ENCODE measurements around the gene XK.

DNA sequence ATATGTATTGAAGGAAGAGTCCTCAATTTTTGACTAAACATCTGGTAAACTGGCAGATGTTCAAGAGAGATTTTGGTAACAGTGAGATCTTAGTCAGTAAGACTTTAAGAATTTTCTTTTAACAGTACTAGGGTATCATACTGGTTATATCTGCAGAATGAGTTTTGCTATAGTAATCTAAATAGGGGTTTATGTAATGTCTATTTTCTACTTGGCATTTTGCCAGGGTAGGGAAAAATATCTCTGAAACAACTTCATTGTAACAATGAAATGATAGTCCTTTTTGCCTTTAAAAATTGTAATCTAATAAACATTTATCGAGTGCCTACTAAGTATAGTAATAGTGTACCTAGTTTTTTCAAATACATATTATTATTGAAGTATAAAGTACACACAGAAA is 32.1 kb downstream of the XK start:
- TF ChIP-seq POLR2A (IDR thresholded peaks at IDR 0.05): no peak
- TF ChIP-seq, protein P1, sequence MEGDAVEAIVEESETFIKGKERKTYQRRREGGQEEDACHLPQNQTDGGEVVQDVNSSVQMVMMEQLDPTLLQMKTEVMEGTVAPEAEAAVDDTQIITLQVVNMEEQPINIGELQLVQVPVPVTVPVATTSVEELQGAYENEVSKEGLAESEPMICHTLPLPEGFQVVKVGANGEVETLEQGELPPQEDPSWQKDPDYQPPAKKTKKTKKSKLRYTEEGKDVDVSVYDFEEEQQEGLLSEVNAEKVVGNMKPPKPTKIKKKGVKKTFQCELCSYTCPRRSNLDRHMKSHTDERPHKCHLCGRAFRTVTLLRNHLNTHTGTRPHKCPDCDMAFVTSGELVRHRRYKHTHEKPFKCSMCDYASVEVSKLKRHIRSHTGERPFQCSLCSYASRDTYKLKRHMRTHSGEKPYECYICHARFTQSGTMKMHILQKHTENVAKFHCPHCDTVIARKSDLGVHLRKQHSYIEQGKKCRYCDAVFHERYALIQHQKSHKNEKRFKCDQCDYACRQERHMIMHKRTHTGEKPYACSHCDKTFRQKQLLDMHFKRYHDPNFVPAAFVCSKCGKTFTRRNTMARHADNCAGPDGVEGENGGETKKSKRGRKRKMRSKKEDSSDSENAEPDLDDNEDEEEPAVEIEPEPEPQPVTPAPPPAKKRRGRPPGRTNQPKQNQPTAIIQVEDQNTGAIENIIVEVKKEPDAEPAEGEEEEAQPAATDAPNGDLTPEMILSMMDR (IDR thresholded peaks at IDR 0.05): no peak
